Cardiac fibroblast (primary cell): Measurements from ENCODE around the gene RPL37A.

Source experiments
- DNase-seq, 2 donors: peaks; one replicate each; pipeline versions ENCODE4 v3.0.0 to v3.0.0-alpha.2; 2010; ENCODE audit warnings: low read depth in 2 of 2
- H3K4me3 ChIP-seq, 2 donors: replicated peaks in 1 of 2; 1 replicate in 1 of 2; 2 replicates in 1 of 2; pipeline ENCODE4 v1.5.1; 2011; ENCODE audit warnings: low read depth in 2 of 2, low read length in 2 of 2, mild to moderate bottlenecking in 2 of 2, moderate library complexity in 1 of 2
- CTCF ChIP-seq: IDR thresholded peaks from one replicate; pipeline ENCODE4 v1.5.1; 2011; ENCODE audit warnings: low read depth, mild to moderate bottlenecking, low read length, inconsistent platforms

The RPL37A gene

GRCh38 chr2:216495656-216496055, 3.0 kb upstream of the RPL37A start:
- peak; percentile 65 to 69 for DNase-seq
- TF ChIP-seq CTCF, result no peak

GRCh38 chr2:216497382-216498069, 1.1 kb upstream of the RPL37A start:
- no peak for TF ChIP-seq CTCF
- peak overlapping the region; percentile 74 to 85 for H3K4me3 ChIP-seq
- DNase-seq, result no peak

More at GRCh38 chr2:216495656-216496055, 3.0 kb upstream of the RPL37A start:
- H3K4me3 ChIP-seq, result no peak overlapping the region

GRCh38 chr2:216498070-216498378, 620 bp upstream of the RPL37A start:
- TF ChIP-seq CTCF, result no peak
- peak overlapping the region; percentile 74 to 85 for H3K4me3 ChIP-seq
- DNase-seq, result no peak

- no peak for DNase-seq
- peak overlapping the region; percentile 74 to 85 for H3K4me3 ChIP-seq
- no peak for TF ChIP-seq CTCF
Measured at GRCh38 chr2:216499641-216500218, 1.1 kb downstream of the RPL37A start.

- DNase-seq, result no peak
- TF ChIP-seq CTCF, result no peak
- peak overlapping the region; percentile 74 to 85 for H3K4me3 ChIP-seq
Measured at GRCh38 chr2:216500572-216500971, 1.9 kb downstream of the RPL37A start.

GRCh38 chr2:216501854-216502253, 3.2 kb downstream of the RPL37A start:
- no peak overlapping the region for H3K4me3 ChIP-seq
- DNase-seq, result no peak
- TF ChIP-seq CTCF, result no peak
